GM12875 (cell line): ENCODE data around the gene ZSCAN20.
A peak's percentile ranks its signal among the peaks of the same experiment; 100 is the strongest.

Experiments used
- H3K4me3 ChIP-seq: one replicate; pipeline ENCODE4 v1.5.1; 2011; ENCODE audit warnings: low read depth, low read length, control low read depth
- TF ChIP-seq, protein P1 (sequence below): IDR thresholded peaks from 2 replicates; pipeline ENCODE4 v1.5.1; 2011; ENCODE audit warnings: low read depth, mild to moderate bottlenecking, control low read depth, inconsistent platforms, low read length, moderate library complexity, borderline replicate concordance; ENCODE audit not compliant: insufficient read depth

Gene ZSCAN20

DNA sequence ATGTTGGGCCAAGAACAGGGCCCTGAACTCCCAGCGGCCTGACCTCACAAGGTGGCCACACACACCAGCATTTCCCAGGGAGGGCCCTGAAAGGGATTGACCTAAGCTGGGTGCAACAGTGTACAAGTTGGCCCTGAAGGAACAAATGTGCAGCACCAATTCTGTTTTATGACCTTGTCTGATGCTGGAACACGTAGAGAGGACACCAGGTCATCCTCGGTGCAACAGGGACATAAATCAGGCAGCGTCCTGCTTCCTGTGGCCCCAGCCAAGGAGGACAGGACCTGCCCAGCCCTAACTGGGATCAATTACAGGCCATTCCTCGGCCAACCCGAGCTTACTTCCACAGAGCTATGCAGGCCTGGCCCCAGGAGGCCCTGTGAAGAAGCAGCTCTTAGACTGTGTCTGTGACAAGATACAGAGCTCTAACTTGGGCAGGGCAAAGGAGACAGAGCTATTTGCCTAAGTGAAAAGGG, 28.7 kb upstream of the ZSCAN20 start:
- TF ChIP-seq, protein P1, sequence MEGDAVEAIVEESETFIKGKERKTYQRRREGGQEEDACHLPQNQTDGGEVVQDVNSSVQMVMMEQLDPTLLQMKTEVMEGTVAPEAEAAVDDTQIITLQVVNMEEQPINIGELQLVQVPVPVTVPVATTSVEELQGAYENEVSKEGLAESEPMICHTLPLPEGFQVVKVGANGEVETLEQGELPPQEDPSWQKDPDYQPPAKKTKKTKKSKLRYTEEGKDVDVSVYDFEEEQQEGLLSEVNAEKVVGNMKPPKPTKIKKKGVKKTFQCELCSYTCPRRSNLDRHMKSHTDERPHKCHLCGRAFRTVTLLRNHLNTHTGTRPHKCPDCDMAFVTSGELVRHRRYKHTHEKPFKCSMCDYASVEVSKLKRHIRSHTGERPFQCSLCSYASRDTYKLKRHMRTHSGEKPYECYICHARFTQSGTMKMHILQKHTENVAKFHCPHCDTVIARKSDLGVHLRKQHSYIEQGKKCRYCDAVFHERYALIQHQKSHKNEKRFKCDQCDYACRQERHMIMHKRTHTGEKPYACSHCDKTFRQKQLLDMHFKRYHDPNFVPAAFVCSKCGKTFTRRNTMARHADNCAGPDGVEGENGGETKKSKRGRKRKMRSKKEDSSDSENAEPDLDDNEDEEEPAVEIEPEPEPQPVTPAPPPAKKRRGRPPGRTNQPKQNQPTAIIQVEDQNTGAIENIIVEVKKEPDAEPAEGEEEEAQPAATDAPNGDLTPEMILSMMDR, result no peak
- no peak overlapping the region for H3K4me3 ChIP-seq

GRCh38 chr1:33445108-33445507, 27.3 kb upstream of the ZSCAN20 start:
- no peak overlapping the region for H3K4me3 ChIP-seq
- TF ChIP-seq, protein P1, result no peak

GRCh38 chr1:33446590-33446989, 25.9 kb upstream of the ZSCAN20 start:
- no peak overlapping the region for H3K4me3 ChIP-seq
- TF ChIP-seq, protein P1, result no peak

- TF ChIP-seq, protein P1, result no peak
- no peak overlapping the region for H3K4me3 ChIP-seq
Observed at GRCh38 chr1:33454646-33455282, 17.7 kb upstream of the ZSCAN20 start.

GRCh38 chr1:33455539-33456501, 16.6 kb upstream of the ZSCAN20 start:
- TF ChIP-seq, protein P1, result peak; percentile 71
- no peak overlapping the region for H3K4me3 ChIP-seq

- TF ChIP-seq, protein P1, result no peak
- no peak overlapping the region for H3K4me3 ChIP-seq
Observed at GRCh38 chr1:33456502-33456886, 16.0 kb upstream of the ZSCAN20 start.

GRCh38 chr1:33459691-33460090, 12.8 kb upstream of the ZSCAN20 start:
- H3K4me3 ChIP-seq, result no peak overlapping the region
- TF ChIP-seq, protein P1, result no peak
